Neural cell (in vitro differentiated cells): ENCODE measurements around the gene RPL18A. TPM values are rescaled to one million over a fixed set of nuclear protein-coding genes. Genes with fewer than 3 reads are reported as not detected.

Experiments
- H2AFZ ChIP-seq: fragments of 200-600, 300-800 bp; sonication (generic), shearing (Covaris generic); 2 replicates; pipeline ENCODE4 v1.6.0; 2014; ENCODE audit warnings: low read depth, mild to moderate bottlenecking, antibody characterized with exemption, low read length, moderate library complexity
- H3F3A ChIP-seq: fragments of 200-600 bp; shearing (Covaris generic); 2 replicates; pipeline ENCODE4 v1.6.1; 2016; ENCODE audit warnings: mild to moderate bottlenecking, moderate library complexity, mixed read lengths, antibody characterized with exemption, low read length; ENCODE audit not compliant: insufficient read depth, poor library complexity, severe bottlenecking
- H3K27ac ChIP-seq: fragments of 200-600, 300-800 bp; sonication (generic), shearing (Covaris generic); 2 replicates; pipeline ENCODE4 v1.5.1; 2014; ENCODE audit warnings: mild to moderate bottlenecking, low read length, moderate library complexity
- H3K27me3 ChIP-seq: fragments of 300-800, 200-600 bp; sonication (generic), shearing (Covaris generic); 2 replicates; pipeline ENCODE4 v1.6.0; 2014; ENCODE audit warnings: mild to moderate bottlenecking, low read depth, low read length, moderate library complexity; ENCODE audit not compliant: insufficient read depth
- H3K36me3 ChIP-seq: fragments of 300-800, 200-600 bp; sonication (generic), shearing (Covaris generic); 2 replicates; pipeline ENCODE4 v1.5.1; 2014; ENCODE audit warnings: mild to moderate bottlenecking, antibody characterized with exemption, low read length, moderate library complexity; ENCODE audit not compliant: insufficient read depth
- H3K4me2 ChIP-seq: fragments of 300-800, 200-600 bp; sonication (generic), shearing (Covaris generic); 2 replicates; pipeline ENCODE4 v1.6.0; 2014; ENCODE audit warnings: mild to moderate bottlenecking, low read length
- H3K4me3 ChIP-seq: fragments of 300-800, 200-600 bp; sonication (generic), shearing (Covaris generic); 2 replicates; pipeline ENCODE4 v1.5.1; 2014; ENCODE audit warnings: mild to moderate bottlenecking, low read length, moderate library complexity
- H3K79me2 ChIP-seq: fragments of 200-600 bp; shearing (Covaris generic); replicated peaks from 2 replicates; pipeline ENCODE4 v1.6.0; 2014; ENCODE audit warnings: mild to moderate bottlenecking, low read length, moderate library complexity; ENCODE audit not compliant: insufficient read depth
- H3K9ac ChIP-seq: fragments of 300-800, 200-600 bp; sonication (generic), shearing (Covaris generic); 2 replicates; pipeline ENCODE4 v1.6.1; 2016; ENCODE audit warnings: mild to moderate bottlenecking, low read length, mixed read lengths
- H3K9me2 ChIP-seq: fragments of 200-600 bp; shearing (Covaris generic); 2 replicates; pipeline ENCODE4 v1.6.1; 2016; ENCODE audit warnings: mild to moderate bottlenecking, low read length, mixed read lengths; ENCODE audit not compliant: insufficient read depth
- H3K9me3 ChIP-seq: fragments of 200-600, 300-800 bp; sonication (generic), shearing (Covaris generic); 2 replicates; pipeline ENCODE4 v1.6.1; 2016; ENCODE audit warnings: mild to moderate bottlenecking, mixed run types, low read length, moderate library complexity, mixed read lengths
- H4K20me1 ChIP-seq: fragments of 200-600 bp; shearing (Covaris generic); 2 replicates; pipeline ENCODE4 v1.6.1; 2016; ENCODE audit warnings: mild to moderate bottlenecking, mixed run types; ENCODE audit not compliant: insufficient read depth
- EP300 ChIP-seq: fragments of 450-650 bp; conservative IDR thresholded peaks from 2 replicates; pipeline ENCODE4 v1.6.1; 2014; ENCODE audit warnings: antibody characterized with exemption, mild to moderate bottlenecking, moderate library complexity; ENCODE audit not compliant: poor library complexity, severe bottlenecking
- EZH2 ChIP-seq: fragments of 200-600, 300-800 bp; shearing (Covaris generic), sonication (generic); IDR thresholded peaks from 2 replicates; pipeline ENCODE4 v1.6.1; 2014; ENCODE audit warnings: antibody characterized with exemption, low read length, borderline replicate concordance, mild to moderate bottlenecking; ENCODE audit not compliant: insufficient read depth, poor library complexity, severe bottlenecking
- MXI1 ChIP-seq: fragments of 450-650 bp; conservative IDR thresholded peaks from 2 replicates; pipeline ENCODE4 v1.6.1; 2014; ENCODE audit warnings: antibody characterized with exemption, mild to moderate bottlenecking; ENCODE audit not compliant: poor library complexity, severe bottlenecking
- POLR2AphosphoS5 ChIP-seq: IDR thresholded peaks from 2 replicates; pipeline ENCODE4 v1.6.1; 2012
- RAD21 ChIP-seq: fragments of 450-650 bp; conservative IDR thresholded peaks from 2 replicates; pipeline ENCODE4 v1.6.1; 2014; ENCODE audit warnings: antibody characterized with exemption, mild to moderate bottlenecking, moderate library complexity
- REST ChIP-seq: IDR thresholded peaks from 2 replicates; pipeline ENCODE4 v1.6.1; 2012; ENCODE audit warnings: borderline replicate concordance
- SMC3 ChIP-seq: fragments of 450-650 bp; conservative IDR thresholded peaks from 2 replicates; pipeline ENCODE4 v1.6.1; 2014; ENCODE audit warnings: antibody characterized with exemption, mild to moderate bottlenecking, moderate library complexity; ENCODE audit not compliant: poor library complexity
- TAF1 ChIP-seq: IDR thresholded peaks from 2 replicates; pipeline ENCODE4 v1.6.1; 2012; ENCODE audit warnings: low read depth
- polyA plus RNA-seq: library from polyadenylated mRNA; depleted of rRNA; stranded (reverse); fragments of >200 nt; gene quantifications from 2 replicates; pipeline ENCODE4 v1.2.3, GENCODE V29; 2014
- TF ChIP-seq, protein P1 (sequence below): fragments of 450-650 bp; IDR thresholded peaks from 2 replicates; pipeline ENCODE4 v1.5.1; 2014; ENCODE audit warnings: antibody characterized with exemption, mild to moderate bottlenecking, moderate library complexity; ENCODE audit not compliant: poor library complexity, severe bottlenecking

The RPL18A gene
- polyA plus RNA-seq, 1 donor from 2014 or later = 681 TPM

DNA sequence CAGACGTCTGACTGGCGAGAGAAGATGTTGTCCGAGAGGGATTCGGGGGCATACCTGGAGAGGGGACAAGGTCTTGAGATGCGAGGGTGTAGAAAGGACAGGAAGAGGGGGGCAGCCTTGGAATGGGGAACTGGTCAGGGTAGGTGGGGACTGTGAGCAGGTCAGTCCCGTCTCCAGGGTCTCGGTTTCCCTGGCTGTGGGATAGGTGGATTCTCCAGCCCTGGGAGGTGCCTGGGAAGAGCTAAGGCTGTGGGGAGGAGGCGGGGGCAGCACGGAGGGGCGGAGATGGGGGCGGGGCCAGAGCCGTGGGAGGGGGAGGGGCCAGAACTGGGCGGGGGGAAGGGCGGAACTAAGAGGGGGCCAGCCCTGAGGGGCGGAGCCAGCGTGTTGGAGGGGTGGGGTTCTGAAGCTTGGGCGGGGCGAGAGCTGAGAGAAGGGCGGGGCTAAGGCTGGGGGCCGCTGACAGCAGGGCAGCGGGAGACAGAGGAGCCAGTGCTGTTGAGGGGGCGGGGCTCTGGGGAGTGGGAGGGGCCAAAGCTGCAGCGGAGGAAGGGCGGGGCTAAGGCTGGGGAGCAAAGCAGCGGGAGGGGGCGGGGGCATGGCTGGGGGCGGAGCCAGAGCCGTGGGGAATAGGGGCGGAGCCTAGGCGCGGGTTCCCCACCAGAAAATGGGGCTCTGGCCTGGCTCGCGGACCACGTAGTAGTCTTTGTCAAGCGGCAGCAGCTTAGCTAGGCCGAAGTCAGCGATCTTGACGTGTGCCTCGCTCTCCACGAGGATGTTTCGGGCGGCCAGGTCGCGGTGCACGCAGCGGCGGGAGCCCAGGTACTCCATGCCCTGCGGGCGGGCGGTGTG, 28.9 kb upstream of the RPL18A start:
- no peaks in the 10 kb centered on the region for H3K9me3 ChIP-seq
- H4K20me1 ChIP-seq = no peaks in the 10 kb centered on the region
- peak overlapping the region; percentile 60 for H2AFZ ChIP-seq
- peak overlapping the region; percentile 46 for H3K4me2 ChIP-seq
- peak overlapping the region; percentile 67 for H3K4me3 ChIP-seq
- TF ChIP-seq TAF1 (no peak), EP300 (no peak), MXI1 (no peak), EZH2 (no peak), RAD21 (no peak), POLR2AphosphoS5 (no peak), REST (no peak), SMC3 (no peak)
- TF ChIP-seq, protein P1, sequence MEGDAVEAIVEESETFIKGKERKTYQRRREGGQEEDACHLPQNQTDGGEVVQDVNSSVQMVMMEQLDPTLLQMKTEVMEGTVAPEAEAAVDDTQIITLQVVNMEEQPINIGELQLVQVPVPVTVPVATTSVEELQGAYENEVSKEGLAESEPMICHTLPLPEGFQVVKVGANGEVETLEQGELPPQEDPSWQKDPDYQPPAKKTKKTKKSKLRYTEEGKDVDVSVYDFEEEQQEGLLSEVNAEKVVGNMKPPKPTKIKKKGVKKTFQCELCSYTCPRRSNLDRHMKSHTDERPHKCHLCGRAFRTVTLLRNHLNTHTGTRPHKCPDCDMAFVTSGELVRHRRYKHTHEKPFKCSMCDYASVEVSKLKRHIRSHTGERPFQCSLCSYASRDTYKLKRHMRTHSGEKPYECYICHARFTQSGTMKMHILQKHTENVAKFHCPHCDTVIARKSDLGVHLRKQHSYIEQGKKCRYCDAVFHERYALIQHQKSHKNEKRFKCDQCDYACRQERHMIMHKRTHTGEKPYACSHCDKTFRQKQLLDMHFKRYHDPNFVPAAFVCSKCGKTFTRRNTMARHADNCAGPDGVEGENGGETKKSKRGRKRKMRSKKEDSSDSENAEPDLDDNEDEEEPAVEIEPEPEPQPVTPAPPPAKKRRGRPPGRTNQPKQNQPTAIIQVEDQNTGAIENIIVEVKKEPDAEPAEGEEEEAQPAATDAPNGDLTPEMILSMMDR = no peak
- no peaks in the 10 kb centered on the region for H3K79me2 ChIP-seq
- no peaks in the 10 kb centered on the region for H3K9me2 ChIP-seq
- H3K27ac ChIP-seq = peak overlapping the region; percentile 51
- peak overlapping the region; percentile 54 for H3K9ac ChIP-seq
- H3K36me3 ChIP-seq = no peaks in the 10 kb centered on the region
- H3K27me3 ChIP-seq = no peaks in the 10 kb centered on the region
- no peaks in the 10 kb centered on the region for H3F3A ChIP-seq

DNA sequence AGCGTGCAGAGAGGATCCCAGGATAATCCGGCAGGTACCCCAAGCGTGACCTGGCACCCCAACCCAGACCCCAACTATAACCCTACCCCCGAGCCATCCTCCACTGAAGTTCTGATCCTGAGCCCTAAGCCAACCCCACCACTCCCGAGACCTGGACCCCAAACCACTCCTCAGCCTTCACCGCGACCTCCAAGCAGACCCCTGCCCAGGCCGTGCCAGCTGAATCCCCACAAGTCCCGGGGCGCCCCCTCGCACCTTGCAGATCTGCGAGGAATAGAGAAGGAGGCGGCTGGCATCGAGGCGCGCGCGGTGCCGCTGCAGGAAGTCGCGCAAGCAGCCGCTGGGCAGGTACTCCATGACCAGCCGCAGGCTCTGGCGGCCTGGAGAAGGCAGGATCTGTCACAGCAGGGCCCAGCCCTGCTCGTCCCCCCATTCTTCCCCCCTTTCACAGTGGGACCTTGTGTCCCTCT, 28.3 kb upstream of the RPL18A start:
- Histone ChIP-seq H3K9me3 (no peaks in the 10 kb centered on the region), H3F3A (no peaks in the 10 kb centered on the region), H2AFZ (no peak overlapping the region), H3K9ac (peak overlapping the region; percentile 12), H3K27ac (no peak overlapping the region), H3K79me2 (no peaks in the 10 kb centered on the region), H3K36me3 (no peaks in the 10 kb centered on the region), H3K4me2 (no peak overlapping the region), H3K9me2 (no peaks in the 10 kb centered on the region), H4K20me1 (no peaks in the 10 kb centered on the region), H3K4me3 (peak overlapping the region; percentile 58), H3K27me3 (no peaks in the 10 kb centered on the region)
- TF ChIP-seq EP300 = no peak
- TF ChIP-seq TAF1 = no peak
- TF ChIP-seq RAD21 = no peak
- TF ChIP-seq MXI1 = no peak
- TF ChIP-seq POLR2AphosphoS5 = no peak
- TF ChIP-seq, protein P1 = no peak
- TF ChIP-seq SMC3 = no peak
- no peak for TF ChIP-seq REST
- TF ChIP-seq EZH2 = no peak
